HepG2 (cell line): ENCODE data around the gene ADGRG1.

Source experiments
- CHD4 ChIP-seq: fragments of 200-600 bp; sonication (generic); IDR thresholded peaks from 2 replicates; pipeline ENCODE4 v1.7.0; 2017; ENCODE audit warnings: mild to moderate bottlenecking, low read length, borderline replicate concordance
- MZF1 ChIP-seq: sonication (generic); formaldehyde crosslinking; IDR thresholded peaks from 2 replicates; pipeline ENCODE4 v1.8.1; 2023; ENCODE audit warnings: mild to moderate bottlenecking, missing genetic modification reagents, borderline replicate concordance
- SALL2 ChIP-seq: sonication (generic); formaldehyde crosslinking; IDR thresholded peaks from 2 replicates; pipeline ENCODE4 v1.8.1; 2023; ENCODE audit warnings: mild to moderate bottlenecking, missing genetic modification reagents, inconsistent platforms
- SP1 ChIP-seq, 2 experiments: fragments of 450-650 bp in 1 of 2; sonication (generic) in 1 of 2; formaldehyde crosslinking in 1 of 2; IDR thresholded peaks; 2 replicates each; pipeline versions ENCODE4 v1.4.0 to v1.6.1; 2016 to 2020; ENCODE audit warnings: missing genetic modification reagents in 1 of 2
- TEAD2 ChIP-seq: sonication (generic); formaldehyde crosslinking; IDR thresholded peaks from 2 replicates; pipeline ENCODE4 v1.9.0; 2021; ENCODE audit warnings: missing genetic modification reagents
- TF ChIP-seq, protein P1 (sequence below), 2 experiments: sonication (generic) in 1 of 2; formaldehyde crosslinking in 1 of 2; IDR thresholded peaks; 2 replicates each; pipeline versions ENCODE4 v1.5.1 to v1.6.1; 2011 to 2020; ENCODE audit warnings: borderline replicate concordance in 1 of 2, low read depth in 1 of 2, low read length in 1 of 2, mild to moderate bottlenecking in 1 of 2, missing genetic modification reagents in 1 of 2, moderate library complexity in 1 of 2
- TF ChIP-seq, protein P2 (sequence below): sonication (generic); formaldehyde crosslinking; IDR thresholded peaks from 2 replicates; pipeline ENCODE4 v1.5.0; 2020; ENCODE audit warnings: mild to moderate bottlenecking, missing genetic modification reagents, moderate library complexity

DNA sequence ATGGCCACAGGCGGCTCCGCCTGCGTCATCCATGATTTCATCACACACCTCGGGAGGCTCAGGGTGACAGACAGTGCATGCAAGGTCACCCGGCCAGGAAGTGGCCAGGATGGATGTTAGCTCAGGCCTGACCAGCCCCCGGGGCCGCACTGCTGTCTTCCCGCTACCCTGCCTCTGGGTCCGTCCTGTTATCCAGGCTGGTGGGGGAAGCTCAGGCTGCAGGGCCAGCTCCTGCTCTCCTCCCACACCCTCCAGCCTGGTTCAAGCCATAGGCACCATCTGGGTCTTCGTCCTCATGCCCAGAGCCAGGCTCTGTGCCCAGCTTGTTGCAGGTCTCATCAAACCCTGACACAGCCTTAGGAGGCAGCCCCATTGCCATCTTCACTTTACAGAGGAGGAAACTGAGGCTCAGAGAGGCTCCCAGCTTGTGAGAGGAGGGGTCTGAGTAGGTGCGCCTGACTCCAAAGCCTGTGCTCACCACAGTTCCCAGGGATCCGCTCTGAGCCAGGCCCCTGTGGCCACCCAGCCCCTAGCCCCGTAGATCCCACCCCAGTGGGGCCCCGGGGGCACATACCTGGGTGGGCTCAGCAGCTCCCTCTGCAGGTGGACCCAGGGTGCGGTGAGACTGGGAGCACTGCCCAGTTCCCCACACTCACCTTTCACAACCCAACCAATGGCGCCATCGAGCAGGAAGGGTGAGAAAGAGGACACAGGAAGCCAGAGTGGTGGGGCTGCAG is 39.3 kb downstream of the ADGRG1 start:
- peak; percentile 85 for TF ChIP-seq CHD4
- TF ChIP-seq SALL2 (CRISPR knock-in tag): peak; percentile 69; the same call in 1 of the 2 replicates
- TF ChIP-seq, protein P1, sequence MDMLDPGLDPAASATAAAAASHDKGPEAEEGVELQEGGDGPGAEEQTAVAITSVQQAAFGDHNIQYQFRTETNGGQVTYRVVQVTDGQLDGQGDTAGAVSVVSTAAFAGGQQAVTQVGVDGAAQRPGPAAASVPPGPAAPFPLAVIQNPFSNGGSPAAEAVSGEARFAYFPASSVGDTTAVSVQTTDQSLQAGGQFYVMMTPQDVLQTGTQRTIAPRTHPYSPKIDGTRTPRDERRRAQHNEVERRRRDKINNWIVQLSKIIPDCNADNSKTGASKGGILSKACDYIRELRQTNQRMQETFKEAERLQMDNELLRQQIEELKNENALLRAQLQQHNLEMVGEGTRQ (IDR thresholded peaks at IDR 0.05; ENCODE audit: low read depth, low read length): no peak
- TF ChIP-seq, protein P1 (CRISPR knock-in tag; IDR thresholded peaks at IDR 0.05; ENCODE audit: borderline replicate concordance): no peak
- TF ChIP-seq MZF1 (CRISPR knock-in tag): no peak
- TF ChIP-seq, protein P2, sequence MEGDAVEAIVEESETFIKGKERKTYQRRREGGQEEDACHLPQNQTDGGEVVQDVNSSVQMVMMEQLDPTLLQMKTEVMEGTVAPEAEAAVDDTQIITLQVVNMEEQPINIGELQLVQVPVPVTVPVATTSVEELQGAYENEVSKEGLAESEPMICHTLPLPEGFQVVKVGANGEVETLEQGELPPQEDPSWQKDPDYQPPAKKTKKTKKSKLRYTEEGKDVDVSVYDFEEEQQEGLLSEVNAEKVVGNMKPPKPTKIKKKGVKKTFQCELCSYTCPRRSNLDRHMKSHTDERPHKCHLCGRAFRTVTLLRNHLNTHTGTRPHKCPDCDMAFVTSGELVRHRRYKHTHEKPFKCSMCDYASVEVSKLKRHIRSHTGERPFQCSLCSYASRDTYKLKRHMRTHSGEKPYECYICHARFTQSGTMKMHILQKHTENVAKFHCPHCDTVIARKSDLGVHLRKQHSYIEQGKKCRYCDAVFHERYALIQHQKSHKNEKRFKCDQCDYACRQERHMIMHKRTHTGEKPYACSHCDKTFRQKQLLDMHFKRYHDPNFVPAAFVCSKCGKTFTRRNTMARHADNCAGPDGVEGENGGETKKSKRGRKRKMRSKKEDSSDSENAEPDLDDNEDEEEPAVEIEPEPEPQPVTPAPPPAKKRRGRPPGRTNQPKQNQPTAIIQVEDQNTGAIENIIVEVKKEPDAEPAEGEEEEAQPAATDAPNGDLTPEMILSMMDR (CRISPR knock-in tag): peak; percentile 79
- TF ChIP-seq SP1 (IDR thresholded peaks at IDR 0.05): no peak
- 0 out of 2 replicates have a peak, but pooled peaks have one; percentile 24 for TF ChIP-seq SP1 (CRISPR knock-in tag; IDR thresholded peaks at IDR 0.05)
- TF ChIP-seq TEAD2 (CRISPR knock-in tag): no peak
